ENCODE data around the gene ZBED5. TPM values are rescaled to one million over a fixed set of nuclear protein-coding genes. Genes with fewer than 3 reads are reported as not detected.
"Not testable (repeated sequence)": the region's sequence is repeated elsewhere in the genome, so short reads cannot be mapped to it uniquely, and the experiment has no call there.

The ZBED5 gene
- total RNA-seq (2014; rRNA removed; shearing (Covaris generic)) = 29.1 and 43.0 TPM in 2 replicates

DNA sequence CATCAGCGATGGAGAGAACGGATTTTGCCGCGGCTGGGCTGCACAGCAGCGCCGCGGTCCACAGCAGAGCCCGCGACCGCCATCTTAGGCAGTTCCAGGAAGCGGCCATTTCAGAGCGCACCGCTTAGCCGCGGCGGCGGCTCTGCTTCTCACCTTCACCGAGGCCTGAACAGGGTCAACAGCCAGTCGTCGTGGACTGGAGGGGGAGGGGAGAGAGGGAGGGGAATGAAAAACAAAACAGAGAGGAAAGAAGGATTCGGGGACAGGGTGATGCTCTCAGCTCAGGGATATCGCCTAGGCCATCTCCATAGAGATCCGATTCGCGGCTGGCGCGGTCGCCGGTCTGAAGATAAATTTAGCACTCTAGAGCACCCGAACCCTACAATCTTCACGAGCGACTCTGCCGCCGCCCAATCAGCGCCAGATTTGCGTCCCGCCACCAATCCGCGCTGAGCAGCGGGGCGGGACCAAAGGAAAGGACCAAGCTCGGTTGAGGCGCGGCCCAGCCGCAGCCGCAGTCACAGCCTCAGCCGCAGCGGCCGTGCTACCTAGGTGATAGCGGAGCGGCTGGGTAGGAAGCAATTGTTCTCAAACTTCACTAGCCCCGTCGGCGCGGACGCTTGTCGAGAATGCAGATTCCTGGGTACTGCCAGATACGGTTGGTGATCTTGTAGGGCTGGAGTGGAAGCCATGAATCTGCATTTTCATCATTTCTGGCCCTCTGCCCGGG lies at the start of gene ZBED5:
ZBED5 (minus strand) TSS at position 345 of the 730 bp plus-strand sequence. CDS start 3,108 bp downstream, outside the sequence.
- DNase-seq (ENCODE audit: low read depth) = peak; percentile 96

GRCh38 chr11:10906521-10906920 lies 48.7 kb upstream of the ZBED5 start:
- DNase-seq (ENCODE audit: low read depth) = peak; percentile 53

DNA sequence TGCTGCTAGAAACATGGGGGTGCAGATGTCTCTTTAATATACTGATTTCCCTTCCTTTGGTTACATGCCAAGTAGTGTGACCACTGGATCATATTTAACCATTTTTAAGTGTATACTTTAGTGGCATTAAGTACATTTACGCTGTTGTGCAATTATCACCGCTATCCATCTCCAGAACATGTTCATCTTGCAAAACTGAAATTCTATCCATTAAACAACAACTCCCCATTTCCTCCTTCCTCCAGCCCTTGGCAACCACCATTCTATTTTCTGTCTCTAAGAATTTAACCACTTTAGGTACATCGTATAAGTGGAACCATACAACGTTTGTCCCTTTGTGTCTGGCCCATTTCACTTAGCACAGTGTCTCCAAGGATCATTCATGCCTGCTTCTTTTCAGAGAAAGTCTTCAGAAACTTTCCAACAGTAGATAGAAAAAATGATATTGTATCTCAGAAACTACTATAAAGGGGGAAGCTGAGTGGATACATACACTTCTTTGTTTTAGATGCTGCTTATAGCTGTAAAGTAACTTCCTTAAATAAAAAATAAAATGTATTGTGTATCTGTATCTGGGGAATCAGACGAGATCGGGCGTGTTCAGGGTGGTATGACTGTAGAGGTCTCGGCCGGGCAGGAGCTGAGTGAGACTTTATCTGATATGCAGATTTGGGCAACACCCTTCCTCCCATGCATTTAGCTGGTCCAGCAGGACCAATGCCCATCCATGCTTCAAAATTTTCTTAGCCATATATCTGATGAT lies 44.6 kb upstream of the ZBED5 start:
- no peak for DNase-seq (ENCODE audit: low read depth)

DNA sequence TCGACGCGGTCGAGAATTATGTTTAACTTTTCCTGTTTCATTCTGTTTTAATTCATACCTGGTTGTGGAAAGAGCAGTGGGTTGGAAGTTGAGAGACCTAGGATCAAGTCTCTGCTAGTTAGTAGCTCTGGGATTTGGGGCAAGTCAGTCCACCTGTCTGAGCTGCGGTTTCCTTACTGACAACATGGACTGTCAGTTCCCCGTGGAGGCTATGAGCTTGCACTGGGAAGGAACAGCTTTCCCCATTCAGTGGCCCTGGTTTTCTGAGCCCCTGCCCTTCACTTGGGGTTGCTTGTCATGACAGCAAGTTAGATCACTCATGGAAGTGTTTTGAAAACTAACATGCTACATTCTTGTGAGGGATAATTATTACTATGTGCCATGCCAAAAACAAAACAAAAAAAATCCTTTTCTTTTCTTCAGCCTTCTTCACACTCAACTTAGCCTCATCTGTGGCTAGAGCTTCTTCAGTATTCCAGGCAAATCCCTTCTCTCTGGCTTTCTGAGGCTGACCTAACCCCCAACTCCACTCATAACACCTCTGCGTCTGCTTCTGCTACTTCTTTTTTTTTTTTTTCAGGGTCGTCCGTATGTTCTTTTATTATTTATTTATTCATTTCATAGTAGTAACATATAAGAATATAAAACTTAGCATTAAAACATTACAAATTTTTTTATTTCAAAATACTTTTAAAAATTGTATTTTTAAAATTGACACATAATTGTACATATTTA lies 43.0 kb upstream of the ZBED5 start:
- DNase-seq (ENCODE audit: low read depth) = peak; percentile 49

- no peak for DNase-seq (ENCODE audit: low read depth)
Observed at GRCh38 chr11:10899121-10899830, 41.4 kb upstream of the ZBED5 start.

GRCh38 chr11:10898763-10899025 lies 40.8 kb upstream of the ZBED5 start:
- DNase-seq (ENCODE audit: low read depth) = no peak

DNA sequence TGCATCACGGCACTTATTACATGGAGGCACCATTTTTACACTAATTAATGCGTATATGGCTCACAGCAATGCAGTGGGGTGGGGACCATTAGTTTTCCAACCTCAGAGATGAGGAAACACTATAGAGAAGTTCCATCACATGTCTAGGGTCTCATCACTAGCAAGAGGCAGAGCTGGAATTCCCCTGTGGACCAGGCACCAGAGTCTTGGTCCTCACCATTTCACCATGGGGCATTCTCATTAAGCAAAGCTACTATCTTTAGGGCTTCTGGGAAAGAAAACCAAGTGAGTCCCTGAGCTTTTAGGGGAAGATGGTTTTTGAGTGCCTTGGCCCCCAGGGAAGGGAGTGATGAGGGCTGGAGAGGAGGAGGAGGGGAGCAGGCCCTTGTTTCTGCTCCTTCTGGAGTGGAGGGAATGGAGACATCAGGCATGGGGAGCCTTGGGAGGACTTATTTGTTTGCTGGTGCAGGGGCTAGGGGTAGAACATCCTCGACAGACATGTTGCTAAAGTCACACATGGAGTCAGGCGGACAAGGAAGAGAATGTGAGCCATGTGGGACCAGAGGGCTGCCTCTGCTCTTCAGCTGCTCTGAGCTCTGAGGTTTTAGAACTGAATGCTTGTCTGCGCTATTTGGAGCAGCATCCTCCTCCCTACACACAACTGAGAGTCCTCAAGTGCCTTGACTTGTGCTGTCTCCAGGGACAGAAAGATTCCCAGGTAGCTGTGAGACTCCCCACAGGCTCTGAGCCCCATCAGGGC lies 40.3 kb upstream of the ZBED5 start:
- no peak for DNase-seq (ENCODE audit: low read depth)

DNA sequence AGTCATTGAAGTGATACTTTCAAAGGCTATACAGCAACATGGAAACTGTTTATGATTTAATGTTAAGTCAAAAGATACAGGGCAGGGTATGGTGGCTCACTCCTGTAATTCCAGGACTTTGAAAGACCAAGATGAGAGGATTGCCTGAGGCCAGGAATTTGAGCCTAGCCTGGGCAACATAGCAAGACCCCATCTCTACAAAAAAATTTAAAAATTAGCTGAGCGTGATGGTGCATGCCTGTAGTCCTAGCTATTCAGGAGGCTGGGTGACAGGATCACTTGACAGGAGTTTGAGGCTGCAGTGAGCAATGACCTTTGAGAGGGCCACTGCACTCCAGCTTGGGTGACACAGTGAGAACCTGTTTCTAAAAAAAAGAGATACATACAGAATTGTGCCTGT lies 39.3 kb upstream of the ZBED5 start:
- no peak for DNase-seq (ENCODE audit: low read depth)

DNA sequence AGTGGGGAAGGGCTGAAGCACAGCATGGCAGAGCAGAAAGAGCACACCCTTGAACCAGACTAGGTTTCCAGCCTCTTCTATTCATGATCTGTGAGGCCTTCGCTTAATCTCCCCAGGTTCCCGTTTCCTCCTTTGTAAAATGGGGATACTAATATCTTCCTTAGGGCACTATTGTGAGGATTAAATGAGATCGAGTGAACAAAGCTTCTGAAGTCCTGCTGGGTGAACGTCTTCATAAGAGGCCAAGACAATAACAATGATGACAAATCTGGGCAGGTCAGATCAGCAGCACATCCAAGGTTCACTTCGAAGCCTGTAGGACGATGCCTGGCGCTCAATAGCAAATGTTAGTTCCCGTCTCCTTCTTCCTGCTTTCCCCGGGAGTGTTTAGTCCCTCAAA lies 38.6 kb upstream of the ZBED5 start:
- no peak for DNase-seq (ENCODE audit: low read depth)

DNA sequence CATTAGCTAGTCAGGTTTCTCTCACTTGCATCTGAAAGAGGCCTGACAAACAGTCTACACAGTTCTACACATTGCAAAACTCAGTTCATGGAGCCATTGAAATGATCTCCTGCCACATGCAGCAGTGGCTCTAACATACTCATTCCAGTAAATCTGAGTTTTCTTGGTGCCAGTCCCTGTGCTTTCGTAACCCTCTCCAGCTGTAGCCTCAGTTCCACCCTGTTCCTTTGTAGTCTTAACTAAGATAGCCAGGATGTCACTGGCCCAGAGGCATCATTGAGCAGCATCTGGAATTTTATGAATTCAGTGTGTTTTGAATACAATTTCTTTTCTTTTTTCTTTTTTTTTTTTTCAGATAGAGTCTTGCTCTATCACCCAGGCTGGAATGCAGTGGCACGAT lies 37.4 kb upstream of the ZBED5 start:
- no peak for DNase-seq (ENCODE audit: low read depth)

GRCh38 chr11:10894666-10895065 lies 36.8 kb upstream of the ZBED5 start:
- DNase-seq (ENCODE audit: low read depth) = no peak

- DNase-seq (ENCODE audit: low read depth) = no peak
Observed at GRCh38 chr11:10893714-10894151, 35.9 kb upstream of the ZBED5 start.

- no peak for DNase-seq (ENCODE audit: low read depth)
Observed at GRCh38 chr11:10892250-10892649, 34.4 kb upstream of the ZBED5 start.

DNA sequence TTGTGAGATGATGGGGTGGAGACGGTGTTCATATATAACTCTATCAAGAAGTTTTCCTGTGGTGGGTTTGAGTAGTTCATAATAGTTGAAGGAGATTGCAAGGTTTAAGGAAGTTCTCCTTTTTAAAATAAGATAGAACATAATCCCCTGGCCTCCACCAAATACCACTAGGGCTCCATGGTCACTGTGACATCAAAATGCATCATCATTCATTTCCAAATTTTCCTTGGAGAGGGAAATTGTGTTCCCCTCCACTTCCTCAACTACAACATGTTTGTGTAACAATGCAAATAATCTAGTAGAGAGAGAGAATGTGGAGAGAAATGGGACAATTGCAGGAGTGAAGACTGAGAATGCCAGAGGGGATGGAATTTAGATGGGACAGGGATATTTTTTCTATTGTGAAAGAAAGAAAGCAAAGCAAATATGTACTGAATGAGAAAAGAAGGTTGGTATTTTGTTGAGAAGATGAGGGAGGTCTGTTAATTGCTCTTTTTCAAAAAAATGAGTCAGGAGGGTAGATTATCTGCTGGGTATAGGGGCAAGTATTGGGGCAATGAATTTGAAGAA lies 33.4 kb upstream of the ZBED5 start:
- no peak for DNase-seq (ENCODE audit: low read depth)

DNA sequence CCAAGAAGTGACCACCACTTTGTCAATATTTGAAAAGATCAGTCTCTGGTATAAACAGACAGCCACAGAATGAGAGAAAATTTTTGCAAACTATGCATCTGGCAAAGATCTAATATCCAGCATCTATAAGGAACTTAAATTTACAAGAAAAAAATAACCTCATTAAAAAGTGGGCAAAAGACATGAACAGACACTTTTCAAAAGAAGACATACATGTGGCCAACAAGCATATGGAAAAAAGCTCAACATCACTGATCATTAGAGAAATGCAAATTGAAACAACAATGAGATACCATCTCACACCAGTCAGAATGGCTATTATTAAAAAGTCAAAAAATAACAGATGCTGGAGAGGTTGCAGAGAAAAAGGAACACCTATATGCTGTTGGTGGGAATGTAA lies 32.2 kb upstream of the ZBED5 start:
- not testable (repeated sequence) for DNase-seq (ENCODE audit: low read depth)

DNA sequence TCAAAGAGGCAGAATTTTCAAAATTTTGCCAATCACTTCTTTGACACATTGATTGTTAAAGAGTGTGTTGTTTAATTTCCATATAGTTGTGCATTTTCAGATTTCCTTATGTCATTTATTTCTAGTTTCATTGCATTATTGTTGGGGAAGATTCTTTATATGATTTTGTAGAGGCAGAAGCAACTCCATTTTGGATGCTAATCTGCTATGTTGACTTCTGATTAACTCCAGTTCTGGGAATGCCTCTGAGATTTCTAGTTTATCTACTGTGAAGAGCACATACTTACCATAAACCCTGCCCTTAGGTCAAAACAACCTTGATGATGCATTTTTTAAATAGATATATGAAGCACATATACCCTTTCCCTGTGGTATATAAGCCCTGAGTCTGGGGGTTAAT lies 29.5 kb upstream of the ZBED5 start:
- no peak for DNase-seq (ENCODE audit: low read depth)

GRCh38 chr11:10886652-10887250 lies 28.9 kb upstream of the ZBED5 start:
- DNase-seq (ENCODE audit: low read depth) = peak; percentile 38

GRCh38 chr11:10885703-10886363 lies 28.0 kb upstream of the ZBED5 start:
- peak; percentile 68 for DNase-seq (ENCODE audit: low read depth)

GRCh38 chr11:10884292-10884691 lies 26.4 kb upstream of the ZBED5 start:
- DNase-seq (ENCODE audit: low read depth) = not testable (repeated sequence)

DNA sequence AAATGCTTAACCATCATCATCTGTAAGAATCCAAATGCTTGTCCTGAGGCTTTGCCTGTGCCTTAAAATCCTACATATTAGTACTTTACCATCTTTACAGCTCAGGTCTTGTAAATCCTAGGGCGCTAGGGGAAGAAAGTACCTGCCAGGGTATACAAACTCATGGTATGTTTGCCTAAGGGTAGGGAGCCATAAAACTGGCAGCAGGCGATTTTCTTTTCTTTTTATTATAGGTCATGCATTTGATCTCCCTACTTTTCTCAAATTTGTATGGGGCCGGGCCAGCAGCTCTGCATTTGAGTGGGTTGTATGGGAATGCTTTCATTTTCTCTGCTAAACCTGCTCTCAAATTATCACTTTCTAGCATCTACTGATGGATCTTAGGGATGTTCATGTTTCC lies 24.0 kb upstream of the ZBED5 start:
- no peak for DNase-seq (ENCODE audit: low read depth)

All from RPMI7951 (cell line).